ENCODE results near the gene TNNT1.
"Not testable (repeated sequence)": the region's sequence is repeated elsewhere in the genome, so short reads cannot be mapped to it uniquely, and the experiment has no call there.

- TF ChIP-seq POLR2AphosphoS5 (IDR thresholded peaks at IDR 0.05; ENCODE audit: borderline replicate concordance, low read depth, low read length); EZH2 (IDR thresholded peaks at IDR 0.05): not testable (repeated sequence)
Measured at GRCh38 chr19:55155784-55156183, 6.8 kb upstream of the TNNT1 start.

All from SK-N-MC (cell line).